HepG2 (cell line): ENCODE results near the gene TRNT1. TPM values are rescaled to one million over a fixed set of nuclear protein-coding genes. Genes with fewer than 3 reads are reported as not detected.

Experiments
- ATAC-seq: fragments of 200-7000 bp; cut with Tn5 transposase; 3 replicates; pipeline ENCODE4 v1.9.1; 2020; ENCODE audit warnings: mild to moderate bottlenecking, moderate library complexity
- BruUV-seq: library from RNA; stranded (reverse); fragments of 400-500 nt; replicated peaks from 2 replicates; lab custom pipeline; 2021; lab: Mats Ljungman, UMichigan
- CTCF ChIA-PET: fragments of 300-600 bp; formaldehyde crosslinking; extraction: SDS; loops from one replicate; lab custom pipeline; 2021; ENCODE audit warnings: low total read pairs, inconsistent platforms, low intra/inter-chr PET ratio; lab: Yijun Ruan, JAX
- POLR2A ChIA-PET: fragments of 350-600 bp; sonication (Branson Sonifier 250); formaldehyde crosslinking; loops from one replicate; lab custom pipeline; 2020; ENCODE audit warnings: antibody characterized with exemption, inconsistent platforms; lab: Yijun Ruan, JAX
- DNase-seq: peaks from one replicate; pipeline ENCODE4 v3.0.0-alpha.2; 2015; ENCODE audit warnings: low spot score
- FAIRE-seq: peaks from 3 replicates; lab custom pipeline; 2011; peaks lifted over from hg19 to GRCh38; lab: Jason Lieb, UNC
- H2AFZ ChIP-seq: one replicate; pipeline ENCODE4 v1.6.1; 2011; ENCODE audit warnings: low read length, inconsistent platforms
- H3K27ac ChIP-seq: fragments of 300-600 bp; 3 replicates; pipeline ENCODE4 v1.8.0; 2011; ENCODE audit warnings: mixed run types, mild to moderate bottlenecking, mixed read lengths, low read length, inconsistent platforms; ENCODE audit not compliant: insufficient read depth; ENCODE audit errors: extremely low read length
- H3K27me3 ChIP-seq, 2 experiments: fragments of 200-600 bp in 1 of 2; 2 replicates in 1 of 2; 3 replicates in 1 of 2; pipeline versions ENCODE4 v1.6.0 to v1.8.0; 2011; ENCODE audit warnings: low read length in 2 of 2, mild to moderate bottlenecking in 2 of 2, moderate library complexity in 2 of 2, inconsistent platforms in 1 of 2; ENCODE audit not compliant: insufficient read depth in 2 of 2, control insufficient read depth in 1 of 2
- H3K36me3 ChIP-seq, 2 experiments: fragments of 200-600 bp in 1 of 2; replicated peaks in 1 of 2; 2 replicates in 1 of 2; 3 replicates in 1 of 2; pipeline versions ENCODE4 v1.5.1 to v1.8.0; 2011; ENCODE audit warnings: low read length in 2 of 2, inconsistent platforms in 1 of 2; ENCODE audit not compliant: insufficient read depth in 2 of 2, control insufficient read depth in 1 of 2
- H3K4me1 ChIP-seq: 2 replicates; pipeline ENCODE4 v1.5.1; 2012; ENCODE audit warnings: low read length, inconsistent platforms; ENCODE audit not compliant: insufficient read depth
- H3K4me2 ChIP-seq: 2 replicates; pipeline ENCODE4 v1.6.0; 2011; ENCODE audit warnings: low read depth, low read length, inconsistent platforms
- H3K4me3 ChIP-seq, 3 experiments: fragments of 200-600 bp in 1 of 3; sonication (generic), shearing (Covaris generic) in 1 of 3; replicated peaks in 1 of 3; 2 replicates each; pipeline ENCODE4 v1.5.1; 2011 to 2016; ENCODE audit warnings: low read length in 3 of 3, inconsistent platforms in 2 of 3, low read depth in 2 of 3, mild to moderate bottlenecking in 2 of 3, control low read depth in 1 of 3, mixed read lengths in 1 of 3; ENCODE audit not compliant: insufficient read depth in 1 of 3
- H3K79me2 ChIP-seq: one replicate; pipeline ENCODE4 v1.6.1; 2011; ENCODE audit warnings: low read length, inconsistent platforms; ENCODE audit not compliant: insufficient read depth
- H3K9ac ChIP-seq: 2 replicates; pipeline ENCODE4 v1.6.0; 2011; ENCODE audit warnings: mild to moderate bottlenecking, low read depth, low read length, inconsistent platforms; ENCODE audit not compliant: insufficient read depth
- H3K9me3 ChIP-seq: 2 replicates; pipeline ENCODE4 v1.5.1; 2012; ENCODE audit warnings: mild to moderate bottlenecking, low read length
- H4K20me1 ChIP-seq: 2 replicates; pipeline ENCODE4 v1.6.0; 2011; ENCODE audit warnings: inconsistent platforms, mild to moderate bottlenecking, low read length, moderate library complexity; ENCODE audit not compliant: insufficient read depth
- CHCHD3 ChIP-seq: sonication (generic); formaldehyde crosslinking; IDR thresholded peaks from 2 replicates; pipeline ENCODE4 v1.8.0; 2022; ENCODE audit warnings: mild to moderate bottlenecking, missing genetic modification reagents, moderate library complexity
- CTCF ChIP-seq: sonication (generic); formaldehyde crosslinking; IDR thresholded peaks from 2 replicates; pipeline ENCODE4 v1.5.0; 2020; ENCODE audit warnings: mild to moderate bottlenecking, missing genetic modification reagents, moderate library complexity
- IRF2 ChIP-seq: IDR thresholded peaks from 2 replicates; pipeline ENCODE4 v1.6.1; 2018; ENCODE audit warnings: missing genetic modification reagents, missing compliant biosample characterization
- MAFK ChIP-seq, 2 experiments: IDR thresholded peaks in 1 of 2; conservative IDR thresholded peaks in 1 of 2; 2 replicates each; pipeline ENCODE4 v1.6.1; 2011; ENCODE audit warnings: improper control_type of control experiment in 2 of 2, low read length in 2 of 2
- POGZ ChIP-seq: sonication (generic); formaldehyde crosslinking; IDR thresholded peaks from 2 replicates; pipeline ENCODE4 v1.4.0; 2020; ENCODE audit warnings: mild to moderate bottlenecking, missing genetic modification reagents
- RBAK ChIP-seq: sonication (generic); formaldehyde crosslinking; IDR thresholded peaks from 2 replicates; pipeline ENCODE4 v1.5.1; 2020; ENCODE audit warnings: mild to moderate bottlenecking, missing genetic modification reagents
- SMAD9 ChIP-seq: sonication (generic); formaldehyde crosslinking; IDR thresholded peaks from 2 replicates; pipeline ENCODE4 v1.5.1; 2020; ENCODE audit warnings: mild to moderate bottlenecking, missing genetic modification reagents
- STAG1 ChIP-seq: sonication (generic); formaldehyde crosslinking; IDR thresholded peaks from 2 replicates; pipeline ENCODE4 v1.4.0; 2020; ENCODE audit warnings: missing genetic modification reagents
- ZNF251 ChIP-seq: sonication (generic); formaldehyde crosslinking; IDR thresholded peaks from 2 replicates; pipeline ENCODE4 v1.9.0; 2021; ENCODE audit warnings: mild to moderate bottlenecking, missing genetic modification reagents
- WGBS: methylation state at CpG from one replicate; pipeline ENCODE4 v1.1.6; 2017; ENCODE audit warnings: low lambda C conversion rate; 5-methylcytosine and 5-hydroxymethylcytosine counted together
- in situ Hi-C: cut with HindIII; loops from 2 replicates; pipeline ENCODE4 v1.10.0; 2017; ENCODE audit warnings: low pct_unique_long_range_greater_than_20kb; ENCODE audit not compliant: extremely low pct_ligation_motif_present
- intact Hi-C: fragments of 100-400 bp; cut with micrococcal nuclease; formaldehyde crosslinking; loops from one replicate; pipeline ENCODE4 v1.10.0; 2022; ENCODE audit not compliant: unreplicated experiment
- polyA plus RNA-seq, 8 experiments: library from polyadenylated mRNA; depleted of rRNA in 3 of 8; stranded (reverse) in 7 of 8; unstranded in 1 of 8; fragments of >200 nt; fragmentation: Illumina TruSeq in 4 of 8; extraction: Trizol in 4 of 8; gene quantifications; 2 replicates each; pipeline versions ENCODE4 v1.2.1 to v1.2.3, GENCODE V29; 2011 to 2016; ENCODE audit warnings: low read depth in 4 of 8, missing spikeins in 1 of 8, mixed read lengths in 1 of 8; ENCODE audit not compliant: insufficient read depth in 1 of 8
- total RNA-seq, 5 experiments: library from RNA; depleted of rRNA; stranded (reverse); fragments of >200 nt; fragmentation: Illumina TruSeq; extraction: Trizol; gene quantifications; 2 replicates each; pipeline ENCODE4 v1.2.3, GENCODE V29; 2016; ENCODE audit warnings: low read depth in 1 of 5

Gene TRNT1
- total and polyA plus RNA-seq, 2 of the 13 experiments (the other 11 are each of a cell fraction or from before 2014, with no cell fraction given): 9.4 to 27.7 TPM

- H3K4me1 ChIP-seq: no peaks in the 10 kb centered on the region; the same call in 1 of the 2 replicates
- no peak overlapping the region for H2AFZ ChIP-seq
- ChIA-PET CTCF (no interaction called here), POLR2A (no interaction called here)
- no peaks in the 10 kb centered on the region for H3K27me3 ChIP-seq
- BruUV-seq: no TSS peak
- intact Hi-C loops: loop anchor here (10.0 kb wide), 1 partner anchor 1574 kb away; no protein-coding TSS in a partner anchor
- FAIRE-seq: no peak
- no peak for TF ChIP-seq CHCHD3 (CRISPR knock-in tag)
- no peak for TF ChIP-seq ZNF251
- TF ChIP-seq RBAK (CRISPR knock-in tag): no peak
- TF ChIP-seq SMAD9 (CRISPR knock-in tag): no peak
- no peak for TF ChIP-seq POGZ (CRISPR knock-in tag)
- TF ChIP-seq CTCF (CRISPR knock-in tag): peak; percentile 41
- peak; percentile 33; the same call in 1 of the 2 replicates for TF ChIP-seq STAG1
- 85% methylated on average over 5 of the region's 5 CpGs for WGBS
- H3K4me2 ChIP-seq: no peak overlapping the region
- H3K9ac ChIP-seq: no peak overlapping the region
- H3K79me2 ChIP-seq: peaks cover 1% of the 10 kb centered on the region
- H3K4me3 ChIP-seq: no peak overlapping the region
- no peaks in the 10 kb centered on the region for H3K9me3 ChIP-seq
- in situ Hi-C loops: no loop called here
- peak; percentile 54; the same call in 1 of the 3 replicates for ATAC-seq
- no peaks in the 10 kb centered on the region for H4K20me1 ChIP-seq
- peaks cover 4 to 65% of the 10 kb centered on the region in 2 experiments for H3K36me3 ChIP-seq
- H3K27ac ChIP-seq: no peak overlapping the region
- DNase-seq: no peak
Observed at GRCh38 chr3:3170998-3171397, 44.3 kb downstream of the TRNT1 start.

GRCh38 chr3:3172627-3173026, 45.9 kb downstream of the TRNT1 start:
- DNase-seq (no peak), ATAC-seq (no peak), FAIRE-seq (no peak)
- peaks cover 4% of the 10 kb centered on the region; the same call in 1 of the 2 replicates for H4K20me1 ChIP-seq
- intact Hi-C loops (loop anchor here (10.0 kb wide), 1 partner anchor 1572 kb away; no protein-coding TSS in a partner anchor), in situ Hi-C loops (no loop called here)
- ChIA-PET POLR2A (no interaction called here), CTCF (no interaction called here)
- BruUV-seq: no TSS peak
- H3K9ac ChIP-seq: no peak overlapping the region
- H2AFZ ChIP-seq: no peak overlapping the region
- no peak overlapping the region for H3K4me2 ChIP-seq
- no peaks in the 10 kb centered on the region for H3K9me3 ChIP-seq
- no peak overlapping the region for H3K4me3 ChIP-seq
- peaks cover 9% of the 10 kb centered on the region for H3K4me1 ChIP-seq
- no peak overlapping the region for H3K27ac ChIP-seq
- 89% methylated on average over 1 of the region's 1 CpG for whole genome bisulfite sequencing
- peaks cover 4 to 52% of the 10 kb centered on the region in 2 experiments for H3K36me3 ChIP-seq
- H3K27me3 ChIP-seq: no peaks in the 10 kb centered on the region
- no peak for TF ChIP-seq MAFK (conservative IDR thresholded peaks at IDR 0.05 in 1 of 2, IDR thresholded peaks at IDR 0.05 in 1 of 2; ENCODE audit: low read length in 2 of 2)
- peak; percentile 83 for TF ChIP-seq IRF2 (CRISPR knock-in tag)
- H3K79me2 ChIP-seq: peaks cover 14% of the 10 kb centered on the region
